GM12864 (cell line): Measurements from ENCODE around the gene RAD21L1.

Source experiments
- DNase-seq: peaks from one replicate; pipeline ENCODE4 v3.0.0-alpha.2; 2011; ENCODE audit warnings: low read depth
- H3K4me3 ChIP-seq: 2 replicates; pipeline ENCODE4 v1.5.1; 2011; ENCODE audit warnings: mild to moderate bottlenecking, low read depth, low read length, control low read depth
- TF ChIP-seq, protein P1 (sequence below): IDR thresholded peaks from 2 replicates; pipeline ENCODE4 v1.5.1; 2011; ENCODE audit warnings: low read depth, mild to moderate bottlenecking, moderate library complexity, low read length, control low read depth, inconsistent platforms; ENCODE audit errors: missing control alignments

The RAD21L1 gene

DNA sequence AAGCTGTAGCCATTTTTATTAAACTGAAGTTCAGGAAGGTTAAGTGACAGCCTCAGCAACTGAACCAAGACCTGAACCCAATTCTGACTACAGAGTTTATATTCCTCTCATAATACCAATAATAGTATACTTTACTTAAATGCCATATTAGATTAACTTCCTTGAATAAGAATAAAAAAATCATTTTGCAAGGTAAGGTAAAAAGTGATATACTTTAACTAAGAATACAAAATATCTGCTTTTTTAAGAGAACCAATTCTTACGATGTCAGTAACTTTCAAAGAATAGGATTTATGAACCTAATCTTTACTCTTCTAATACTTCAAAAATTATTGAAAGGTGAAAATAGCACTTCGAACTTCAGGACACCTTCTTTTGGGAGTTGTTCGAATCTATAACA is 3.7 kb downstream of the RAD21L1 start:
- DNase-seq = no peak
- TF ChIP-seq, protein P1, sequence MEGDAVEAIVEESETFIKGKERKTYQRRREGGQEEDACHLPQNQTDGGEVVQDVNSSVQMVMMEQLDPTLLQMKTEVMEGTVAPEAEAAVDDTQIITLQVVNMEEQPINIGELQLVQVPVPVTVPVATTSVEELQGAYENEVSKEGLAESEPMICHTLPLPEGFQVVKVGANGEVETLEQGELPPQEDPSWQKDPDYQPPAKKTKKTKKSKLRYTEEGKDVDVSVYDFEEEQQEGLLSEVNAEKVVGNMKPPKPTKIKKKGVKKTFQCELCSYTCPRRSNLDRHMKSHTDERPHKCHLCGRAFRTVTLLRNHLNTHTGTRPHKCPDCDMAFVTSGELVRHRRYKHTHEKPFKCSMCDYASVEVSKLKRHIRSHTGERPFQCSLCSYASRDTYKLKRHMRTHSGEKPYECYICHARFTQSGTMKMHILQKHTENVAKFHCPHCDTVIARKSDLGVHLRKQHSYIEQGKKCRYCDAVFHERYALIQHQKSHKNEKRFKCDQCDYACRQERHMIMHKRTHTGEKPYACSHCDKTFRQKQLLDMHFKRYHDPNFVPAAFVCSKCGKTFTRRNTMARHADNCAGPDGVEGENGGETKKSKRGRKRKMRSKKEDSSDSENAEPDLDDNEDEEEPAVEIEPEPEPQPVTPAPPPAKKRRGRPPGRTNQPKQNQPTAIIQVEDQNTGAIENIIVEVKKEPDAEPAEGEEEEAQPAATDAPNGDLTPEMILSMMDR = no peak
- H3K4me3 ChIP-seq = no peak overlapping the region

DNA sequence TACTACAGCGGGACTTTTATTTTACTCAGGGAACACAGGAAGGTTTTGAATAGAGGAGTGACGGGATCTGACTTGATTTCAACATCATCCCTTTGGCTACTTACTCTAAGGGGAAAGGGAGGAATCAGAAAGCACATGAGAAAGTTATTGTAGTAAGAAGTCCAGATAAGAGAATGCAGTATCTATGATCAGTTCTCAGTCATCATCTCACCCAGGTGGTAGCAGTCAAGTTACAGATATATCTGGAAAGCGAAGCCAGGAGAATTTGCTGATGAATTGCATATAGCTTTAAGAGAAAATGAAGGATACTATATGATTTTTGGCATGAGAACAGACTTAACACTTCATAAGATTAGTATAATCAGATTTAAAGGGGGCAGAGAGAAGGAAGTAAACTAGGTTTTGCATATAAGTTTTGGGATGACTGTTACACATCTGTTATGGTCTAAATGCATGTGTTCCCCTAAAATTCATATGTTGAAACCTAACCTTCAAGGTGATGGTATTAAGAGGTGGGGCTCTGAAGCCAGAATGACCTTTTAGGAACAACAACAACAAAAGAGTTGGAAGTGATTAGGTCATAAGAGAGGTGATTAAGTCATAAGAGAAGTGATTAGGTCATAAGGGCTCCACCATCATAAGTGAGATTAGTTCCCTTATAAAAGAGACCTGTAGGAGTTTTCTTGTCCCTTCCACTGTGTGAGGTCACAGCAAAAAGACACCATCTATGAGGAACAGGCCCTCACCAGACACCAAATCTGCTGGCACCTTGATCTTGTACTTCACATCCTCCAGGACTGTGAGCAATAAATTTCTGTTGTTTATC is 6.7 kb downstream of the RAD21L1 start:
- TF ChIP-seq, protein P1 = no peak
- H3K4me3 ChIP-seq = no peak overlapping the region
- DNase-seq = no peak

DNA sequence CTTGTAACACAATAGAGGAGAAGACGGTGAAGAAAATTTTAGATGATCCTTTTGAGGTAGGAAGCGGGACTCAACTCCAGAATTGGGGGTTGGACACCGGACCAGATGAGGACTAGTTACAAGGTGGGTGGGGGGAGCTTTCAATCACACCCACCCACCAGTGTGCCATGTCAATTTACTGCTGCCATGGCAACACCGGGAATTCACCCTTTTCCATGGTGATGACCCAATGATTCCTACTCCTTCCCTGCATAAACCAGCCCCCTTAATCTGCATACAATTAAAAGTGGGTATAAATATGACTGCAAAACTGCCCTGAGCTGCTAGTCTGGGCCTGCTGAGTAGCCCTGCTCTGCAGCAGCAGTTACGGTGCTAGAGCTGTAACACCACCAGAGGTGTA is 14.7 kb downstream of the RAD21L1 start:
- no peak for DNase-seq
- TF ChIP-seq, protein P1 = no peak
- H3K4me3 ChIP-seq = no peak overlapping the region

DNA sequence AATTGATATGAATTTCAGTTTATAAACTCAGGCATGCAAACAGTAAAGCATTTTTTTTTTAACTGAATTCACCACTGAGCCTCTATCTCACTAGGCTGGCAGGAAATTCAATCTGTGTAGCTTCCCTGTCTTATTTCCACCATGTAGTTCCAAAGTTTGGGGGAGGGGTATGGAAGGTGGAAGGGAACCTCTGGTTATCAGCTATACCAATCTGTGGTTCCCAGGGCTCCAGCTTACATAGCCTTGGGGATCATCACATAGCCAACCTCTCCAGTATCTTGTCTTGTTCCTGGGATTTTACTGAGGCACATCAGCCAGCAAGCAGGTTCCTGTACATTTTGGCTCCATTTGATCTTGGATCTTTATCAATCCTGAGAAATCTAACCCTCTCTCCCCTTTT is 15.6 kb downstream of the RAD21L1 start:
- H3K4me3 ChIP-seq = no peak overlapping the region
- TF ChIP-seq, protein P1 = no peak
- DNase-seq = no peak

DNA sequence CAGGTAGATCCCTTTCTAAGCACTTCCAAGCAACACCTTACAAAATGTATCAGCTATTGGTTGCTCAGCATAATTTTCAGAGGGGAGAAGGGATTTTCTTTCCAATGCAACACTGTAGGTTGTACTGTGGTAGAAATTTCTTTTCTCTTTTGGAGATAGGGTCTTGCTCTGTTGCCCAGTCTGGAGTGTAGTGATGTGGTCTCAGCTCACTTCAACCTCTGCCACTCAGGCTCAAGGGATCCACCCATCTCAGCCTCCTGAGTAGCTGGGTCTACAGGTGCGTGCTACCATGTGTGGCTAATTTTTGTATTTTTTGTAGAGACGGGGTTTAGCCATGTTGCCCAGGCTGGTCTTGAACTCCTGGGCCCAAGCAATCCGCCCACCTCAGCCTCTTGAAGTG is 16.3 kb downstream of the RAD21L1 start:
- TF ChIP-seq, protein P1 = no peak
- no peak overlapping the region for H3K4me3 ChIP-seq
- DNase-seq = no peak

DNA sequence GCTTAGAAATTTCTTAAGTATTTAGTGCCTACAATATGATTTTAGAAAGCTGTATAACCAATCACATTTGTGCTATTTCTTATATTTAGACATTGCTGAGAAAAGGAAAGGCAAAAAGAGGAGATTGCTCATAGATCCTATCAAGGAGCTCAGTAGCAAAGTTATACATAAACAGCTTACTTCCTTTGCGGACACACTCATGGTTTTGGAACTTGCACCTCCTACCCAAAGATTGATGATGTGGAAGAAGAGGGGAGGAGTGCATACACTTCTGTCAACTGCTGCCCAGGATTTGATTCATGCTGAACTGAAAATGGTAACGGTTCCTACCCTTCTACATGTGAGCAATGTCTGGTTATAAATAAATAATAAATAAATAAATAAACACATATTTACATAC is 16.7 kb downstream of the RAD21L1 start:
- DNase-seq = no peak
- TF ChIP-seq, protein P1 = no peak
- H3K4me3 ChIP-seq = no peak overlapping the region

DNA sequence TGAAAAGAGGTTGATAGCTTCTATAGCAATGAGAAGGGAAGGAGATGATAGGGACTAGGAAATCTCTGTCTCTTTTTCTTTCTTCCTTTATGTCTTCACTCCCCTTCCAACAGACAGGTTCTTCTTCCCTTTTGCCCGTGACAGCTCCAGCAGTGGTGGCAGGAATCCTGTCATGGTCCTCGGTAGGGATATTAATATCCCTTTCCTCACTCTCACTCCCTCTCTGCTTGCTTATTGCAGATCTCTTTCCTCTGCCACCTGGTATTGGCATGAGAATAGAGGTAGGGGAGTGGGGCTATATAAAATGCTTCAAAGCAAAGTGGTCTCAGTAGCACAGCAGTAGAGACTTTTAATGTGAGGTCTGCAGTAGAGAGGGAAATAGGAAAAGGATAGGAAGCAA is 19.7 kb downstream of the RAD21L1 start:
- TF ChIP-seq, protein P1 = no peak

More for the DNA sequence above, 19.7 kb downstream of the RAD21L1 start:
- H3K4me3 ChIP-seq = no peak overlapping the region
- no peak for DNase-seq
